ENCODE data around the gene LELP1.
A peak's percentile ranks its signal among the peaks of the same experiment; 100 is the strongest.
"Not testable (repeated sequence)": the region's sequence is repeated elsewhere in the genome, so short reads cannot be mapped to it uniquely, and the experiment has no call there.

The LELP1 gene

DNA sequence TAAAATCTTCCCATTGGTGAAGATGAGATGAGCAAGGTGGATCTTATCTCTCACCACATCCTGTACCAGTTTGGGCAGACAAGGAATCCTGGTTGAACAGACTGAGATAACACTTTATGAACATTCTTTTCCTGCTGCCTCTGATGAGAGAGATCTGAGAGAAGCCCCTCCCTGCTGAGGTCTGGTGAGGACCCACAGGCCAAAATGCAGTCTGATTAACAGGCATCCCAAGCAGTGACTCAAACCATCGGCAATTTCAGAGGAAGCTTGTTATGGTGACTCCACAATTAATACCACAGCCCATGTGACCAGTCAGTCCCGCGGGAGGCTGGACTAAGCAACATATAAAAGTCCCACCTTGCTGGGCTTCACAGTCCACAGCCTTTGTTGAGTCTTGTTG lies 14.0 kb downstream of the LELP1 start, which contains the start of gene PRR9:
PRR9 (plus strand) TSS at position 373 of the 400 bp plus-strand sequence. CDS start 561 bp downstream, outside the sequence.
- DNase-seq = no peak

DNA sequence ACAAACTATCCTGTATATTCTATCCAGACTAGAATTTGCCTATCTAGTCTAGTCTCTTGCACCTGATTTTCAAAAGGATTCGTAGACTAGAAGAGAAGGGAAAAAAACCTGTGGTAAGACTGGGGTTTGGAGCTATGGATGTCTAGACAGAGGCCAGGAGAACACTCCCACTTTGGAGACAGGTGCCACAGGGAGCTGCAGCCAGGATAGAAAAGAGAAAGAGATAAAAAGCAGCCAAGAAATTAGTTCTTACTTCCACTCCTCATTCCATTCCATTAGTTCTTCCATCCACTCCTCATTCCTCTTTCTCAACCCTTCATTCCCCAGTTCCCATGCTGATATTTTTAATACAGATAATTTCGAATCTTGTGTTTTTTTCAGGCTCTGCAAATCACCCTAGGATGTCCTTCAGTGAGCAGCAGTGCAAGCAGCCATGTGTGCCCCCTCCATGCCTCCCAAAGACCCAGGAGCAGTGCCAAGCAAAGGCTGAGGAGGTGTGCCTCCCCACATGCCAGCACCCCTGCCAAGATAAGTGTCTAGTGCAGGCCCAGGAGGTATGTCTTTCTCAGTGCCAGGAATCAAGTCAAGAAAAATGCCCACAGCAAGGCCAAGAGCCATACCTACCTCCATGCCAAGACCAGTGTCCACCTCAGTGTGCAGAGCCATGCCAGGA lies 14.7 kb downstream of the LELP1 start:
- H3K27me3 Mint-ChIP-seq = peaks cover 9% of the 10 kb centered on the region
- H3K4me3 Mint-ChIP-seq = no peak overlapping the region
- no peaks in the 10 kb centered on the region for H3K9me3 Mint-ChIP-seq
- DNase-seq (no peak), ATAC-seq (no peak)
- H3K27ac Mint-ChIP-seq = no peak overlapping the region
- no peaks in the 10 kb centered on the region for H3K36me3 Mint-ChIP-seq (ENCODE audit: low read depth)
- no peaks in the 10 kb centered on the region for H3K4me1 Mint-ChIP-seq

More for the DNA sequence above, 14.0 kb downstream of the LELP1 start, which contains the start of gene PRR9:
- no peak for ATAC-seq
- Mint-ChIP-seq H3K36me3 (ENCODE audit: low read depth) (no peaks in the 10 kb centered on the region), H3K27me3 (peaks cover 11% of the 10 kb centered on the region), H3K4me3 (no peak within 1 kb of the TSS), H3K9me3 (no peaks in the 10 kb centered on the region), H3K27ac (no peak within 1 kb of the TSS), H3K4me1 (no peaks in the 10 kb centered on the region)

DNA sequence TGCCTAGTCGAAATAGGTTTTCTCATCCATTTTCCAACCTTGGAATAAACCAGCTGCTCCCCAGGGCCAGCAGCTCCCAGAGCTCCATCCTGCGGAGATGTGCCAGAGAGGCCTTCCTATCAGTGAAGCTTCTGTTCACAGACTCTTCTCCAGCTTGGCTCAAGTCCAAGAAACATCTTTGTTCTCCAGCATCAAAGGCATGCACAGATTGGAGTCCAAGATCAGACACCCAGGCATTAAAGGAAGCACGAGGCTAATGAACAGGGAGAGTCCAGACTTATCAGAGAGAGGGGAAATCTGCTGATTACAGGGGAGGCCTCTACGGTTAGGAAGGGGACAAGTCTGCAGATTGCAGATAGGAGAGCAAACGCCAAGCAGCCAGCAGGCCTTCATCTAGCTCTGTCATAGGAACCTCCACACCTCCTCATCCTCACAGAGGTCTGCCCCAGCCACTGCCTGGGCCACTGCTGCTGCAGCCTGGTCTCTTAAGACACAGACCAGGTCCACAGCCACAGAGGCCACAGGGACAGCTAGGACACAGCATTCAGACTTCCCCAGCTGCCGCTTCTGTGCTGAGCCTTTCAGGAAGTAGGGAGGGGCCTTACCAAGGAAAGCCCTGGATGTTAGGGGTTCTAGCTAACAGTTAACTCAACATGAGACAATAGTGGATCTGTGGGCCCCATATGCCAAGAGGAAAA lies 17.5 kb downstream of the LELP1 start:
- Mint-ChIP-seq H3K4me1 (no peaks in the 10 kb centered on the region), H3K27ac (no peak overlapping the region), H3K9me3 (no peaks in the 10 kb centered on the region), H3K4me3 (no peak overlapping the region), H3K36me3 (ENCODE audit: low read depth) (no peaks in the 10 kb centered on the region), H3K27me3 (peaks cover 5% of the 10 kb centered on the region)
- ATAC-seq = no peak
- no peak for DNase-seq

DNA sequence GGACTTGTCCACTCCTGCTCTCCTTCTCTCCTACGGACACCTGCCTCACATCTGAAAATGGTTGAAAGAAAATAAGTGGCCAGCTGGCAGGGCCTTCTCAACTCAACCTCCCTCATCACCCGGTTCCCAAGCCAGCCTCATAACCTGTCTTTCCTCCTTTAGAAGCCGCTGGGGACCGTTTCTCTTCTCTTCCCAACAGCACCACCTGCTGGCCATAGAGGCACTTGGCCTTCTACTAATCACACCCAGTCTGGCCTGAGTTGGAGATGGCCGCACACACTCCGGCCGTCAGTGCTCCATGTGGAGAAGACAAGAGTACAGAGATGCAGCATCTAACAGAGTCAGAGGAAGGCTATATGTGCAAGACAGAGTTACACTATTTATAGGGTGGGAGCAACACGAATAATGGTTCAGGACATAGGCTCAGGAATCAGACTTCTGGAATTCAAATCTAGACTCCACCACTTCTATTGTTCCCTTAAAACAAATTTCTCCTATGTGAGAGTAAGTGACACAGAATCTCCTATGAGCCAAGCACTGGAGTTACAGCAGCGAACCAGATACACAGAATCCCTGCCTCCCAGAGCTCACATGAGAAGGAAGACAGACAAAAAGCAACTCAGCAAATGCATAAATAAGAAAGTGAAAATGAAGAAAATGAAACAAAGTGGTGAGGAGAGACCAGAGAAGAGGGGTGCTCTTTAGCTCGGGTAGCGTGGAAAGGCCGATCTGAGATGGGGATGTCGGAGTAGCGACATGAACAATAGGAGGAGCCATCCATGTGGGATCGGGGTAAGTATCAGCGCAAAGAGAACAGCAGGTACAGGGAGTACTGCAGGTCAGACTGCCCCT lies 20.0 kb downstream of the LELP1 start:
- H3K36me3 Mint-ChIP-seq (ENCODE audit: low read depth); H3K4me3 Mint-ChIP-seq; H3K27me3 Mint-ChIP-seq; H3K27ac Mint-ChIP-seq; H3K4me1 Mint-ChIP-seq; H3K9me3 Mint-ChIP-seq: not testable (repeated sequence)
- ATAC-seq = peak; percentile 65
- DNase-seq = peak; percentile 62

DNA sequence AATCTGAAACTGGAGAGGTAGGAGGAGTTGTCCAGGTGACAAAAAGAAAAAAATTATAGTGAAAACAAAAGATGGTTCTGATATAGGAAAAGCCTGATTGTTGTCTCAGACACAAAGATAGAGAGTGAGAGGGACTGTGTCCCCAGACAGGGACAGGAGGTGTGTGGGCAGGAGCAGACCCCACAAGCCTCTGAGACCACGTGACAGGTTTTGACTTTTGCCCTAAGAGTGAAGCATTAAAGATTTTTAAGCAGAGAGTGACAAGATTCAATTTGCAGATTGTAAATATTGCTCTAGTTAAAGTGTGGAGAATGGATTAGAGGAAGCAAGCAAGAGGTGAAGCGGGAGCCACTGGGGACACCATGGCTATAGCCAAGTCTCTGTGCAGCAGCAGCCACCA lies 24.6 kb downstream of the LELP1 start:
- Mint-ChIP-seq H3K4me1 (no peaks in the 10 kb centered on the region), H3K36me3 (ENCODE audit: low read depth) (no peaks in the 10 kb centered on the region), H3K9me3 (no peaks in the 10 kb centered on the region), H3K4me3 (no peak overlapping the region), H3K27me3 (peaks cover 12% of the 10 kb centered on the region), H3K27ac (no peak overlapping the region)
- DNase-seq = no peak
- no peak for ATAC-seq

DNA sequence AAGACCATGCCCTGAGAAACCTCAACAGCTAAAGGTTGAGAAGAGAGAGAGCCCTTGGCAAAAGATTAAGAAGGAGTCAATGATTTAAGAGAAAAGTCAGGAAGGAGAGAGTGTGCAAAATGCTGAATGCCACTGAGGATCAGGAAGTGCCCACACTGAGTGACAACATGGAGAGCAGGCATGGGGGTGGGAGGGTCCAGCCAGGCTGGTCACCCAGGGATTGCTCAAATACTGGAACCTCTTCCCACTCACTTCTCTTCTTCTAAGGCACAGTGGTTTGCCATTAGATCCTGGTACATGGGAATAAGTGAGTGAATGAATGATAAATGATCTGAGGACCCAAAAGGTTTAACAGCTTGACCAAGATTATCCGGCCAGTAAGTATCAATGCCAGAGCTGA lies 25.3 kb downstream of the LELP1 start:
- ATAC-seq (no peak), DNase-seq (no peak)
- no peak overlapping the region for H3K4me3 Mint-ChIP-seq
- no peaks in the 10 kb centered on the region for H3K4me1 Mint-ChIP-seq
- no peak overlapping the region for H3K27ac Mint-ChIP-seq
- H3K36me3 Mint-ChIP-seq (ENCODE audit: low read depth) = no peaks in the 10 kb centered on the region
- H3K9me3 Mint-ChIP-seq = no peaks in the 10 kb centered on the region
- H3K27me3 Mint-ChIP-seq = peaks cover 12% of the 10 kb centered on the region

DNA sequence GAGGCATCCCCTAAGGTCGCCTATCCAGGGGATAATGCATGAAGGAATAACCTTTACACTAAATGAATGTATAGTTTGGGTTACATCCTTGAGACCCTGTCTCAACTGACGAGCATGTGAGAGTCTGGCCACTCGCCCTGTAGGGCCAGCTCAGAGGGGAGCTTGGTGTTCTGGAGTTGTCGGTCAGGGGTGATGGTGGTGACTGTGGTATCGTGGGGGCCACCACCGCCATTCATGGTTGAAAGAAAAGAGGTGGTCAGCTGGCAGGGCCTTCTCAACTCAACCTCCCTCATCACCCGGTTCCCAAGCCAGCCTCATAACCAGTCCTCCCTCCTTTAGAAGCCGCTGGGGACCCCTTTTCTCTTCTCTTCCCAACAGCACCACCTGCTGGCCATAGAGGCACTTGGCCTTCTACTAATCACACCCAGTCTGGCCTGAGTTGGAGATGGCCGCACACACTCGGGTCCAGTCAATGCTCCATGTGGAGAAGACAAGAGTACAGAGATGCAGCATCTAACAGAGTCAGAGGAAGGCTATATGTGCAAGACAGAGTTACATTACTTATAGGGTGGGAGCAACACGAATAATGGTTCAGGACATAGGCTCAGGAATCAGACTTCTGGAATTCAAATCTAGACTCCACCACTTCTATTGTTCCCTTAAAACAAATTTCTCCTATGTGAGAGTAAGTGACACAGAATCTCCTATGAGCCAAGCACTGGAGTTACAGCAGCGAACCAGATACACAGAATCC lies 26.0 kb downstream of the LELP1 start:
- peaks cover 12% of the 10 kb centered on the region for H3K27me3 Mint-ChIP-seq
- H3K9me3 Mint-ChIP-seq; H3K4me1 Mint-ChIP-seq; H3K27ac Mint-ChIP-seq; H3K36me3 Mint-ChIP-seq (ENCODE audit: low read depth); H3K4me3 Mint-ChIP-seq; ATAC-seq: not testable (repeated sequence)
- peak; percentile 35 for DNase-seq

DNA sequence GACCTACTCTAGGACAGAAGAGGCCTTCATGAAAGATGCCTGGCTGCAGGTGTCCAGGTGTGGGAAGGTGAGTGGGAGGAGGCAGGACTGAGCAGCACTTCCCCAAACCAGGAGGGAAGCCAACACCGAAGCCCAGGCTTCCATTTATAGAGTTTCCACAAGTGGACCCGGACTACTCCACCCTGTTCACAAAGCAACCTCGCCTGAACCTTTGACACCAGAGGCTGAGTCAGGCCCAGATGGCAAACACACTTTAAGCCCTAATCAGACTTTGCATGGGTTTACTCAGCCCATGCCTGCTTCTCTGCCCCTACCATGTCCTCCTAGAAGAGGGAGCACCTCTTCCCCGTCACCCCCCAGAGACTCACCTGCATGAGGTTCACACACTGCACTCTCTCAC lies 28.1 kb downstream of the LELP1 start:
- Mint-ChIP-seq H3K4me3 (no peak overlapping the region), H3K9me3 (no peaks in the 10 kb centered on the region), H3K27ac (no peak overlapping the region), H3K36me3 (ENCODE audit: low read depth) (no peaks in the 10 kb centered on the region), H3K4me1 (no peaks in the 10 kb centered on the region), H3K27me3 (peaks cover 12% of the 10 kb centered on the region)
- DNase-seq = no peak
- no peak for ATAC-seq

DNA sequence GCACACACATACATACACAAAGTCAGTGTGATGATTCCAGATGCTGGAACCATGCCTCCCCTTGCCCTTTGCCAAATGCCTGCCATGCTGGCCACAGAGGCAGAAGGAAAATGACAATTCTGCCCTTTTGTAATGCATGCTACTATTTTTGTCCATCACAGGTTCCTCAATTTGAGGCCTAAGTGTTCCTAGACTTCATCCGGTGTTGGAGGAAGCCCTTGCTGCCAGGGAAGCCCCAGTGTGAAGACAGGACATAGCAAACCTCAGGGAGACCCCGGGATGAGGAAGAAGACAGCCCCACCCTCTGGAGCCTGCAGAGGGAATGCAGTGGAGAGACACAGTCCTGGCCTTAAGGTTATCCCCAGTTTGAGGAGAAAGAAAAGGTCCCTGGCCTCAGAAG lies 28.6 kb downstream of the LELP1 start:
- Mint-ChIP-seq H3K27me3 (peaks cover 12% of the 10 kb centered on the region), H3K4me3 (no peak overlapping the region), H3K9me3 (no peaks in the 10 kb centered on the region), H3K27ac (no peak overlapping the region), H3K36me3 (ENCODE audit: low read depth) (no peaks in the 10 kb centered on the region), H3K4me1 (no peaks in the 10 kb centered on the region)
- DNase-seq = no peak
- no peak for ATAC-seq

DNA sequence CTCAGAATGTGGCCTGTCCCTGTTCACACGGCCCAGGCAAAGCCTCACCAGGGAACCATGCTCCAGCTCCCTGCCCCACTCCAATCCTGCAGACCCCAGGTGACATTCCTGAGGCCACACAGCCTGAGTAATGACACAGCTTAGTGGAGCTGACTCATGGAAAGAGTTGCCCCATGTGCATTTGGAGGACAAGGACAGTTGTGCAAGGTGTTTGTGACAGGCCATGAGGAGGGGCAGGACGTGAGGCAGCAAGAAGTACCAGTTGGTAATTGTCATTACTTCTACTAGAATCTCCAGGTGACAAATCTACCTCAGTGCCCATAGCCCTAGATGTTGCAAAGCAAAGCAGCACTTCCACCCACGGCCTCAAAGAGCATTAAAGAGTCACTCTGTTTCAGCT lies 29.3 kb downstream of the LELP1 start:
- Mint-ChIP-seq H3K27me3 (peaks cover 12% of the 10 kb centered on the region), H3K36me3 (ENCODE audit: low read depth) (no peaks in the 10 kb centered on the region), H3K4me1 (no peaks in the 10 kb centered on the region), H3K27ac (no peak overlapping the region), H3K4me3 (no peak overlapping the region), H3K9me3 (no peaks in the 10 kb centered on the region)
- DNase-seq (no peak), ATAC-seq (no peak)

DNA sequence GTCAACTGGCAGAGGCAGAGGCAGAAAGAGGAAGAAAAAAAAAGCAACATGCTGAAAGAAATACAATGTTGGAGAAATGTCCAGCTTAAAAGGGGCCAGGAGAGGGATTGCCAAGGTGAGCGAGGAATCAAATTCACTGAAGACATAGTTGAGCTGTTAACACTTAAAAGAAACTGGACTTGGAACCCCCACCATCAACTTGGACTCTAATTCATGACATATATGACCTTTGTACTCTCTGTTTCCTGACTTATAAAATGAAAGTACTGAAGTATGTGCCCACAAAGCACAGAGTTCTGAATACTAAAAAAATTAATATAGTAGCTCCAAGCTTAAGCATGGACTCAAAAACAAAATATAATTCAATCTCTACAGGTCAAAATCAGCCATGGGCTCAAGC lies 30.2 kb downstream of the LELP1 start:
- peaks cover 12% of the 10 kb centered on the region for H3K27me3 Mint-ChIP-seq
- DNase-seq = no peak

DNA sequence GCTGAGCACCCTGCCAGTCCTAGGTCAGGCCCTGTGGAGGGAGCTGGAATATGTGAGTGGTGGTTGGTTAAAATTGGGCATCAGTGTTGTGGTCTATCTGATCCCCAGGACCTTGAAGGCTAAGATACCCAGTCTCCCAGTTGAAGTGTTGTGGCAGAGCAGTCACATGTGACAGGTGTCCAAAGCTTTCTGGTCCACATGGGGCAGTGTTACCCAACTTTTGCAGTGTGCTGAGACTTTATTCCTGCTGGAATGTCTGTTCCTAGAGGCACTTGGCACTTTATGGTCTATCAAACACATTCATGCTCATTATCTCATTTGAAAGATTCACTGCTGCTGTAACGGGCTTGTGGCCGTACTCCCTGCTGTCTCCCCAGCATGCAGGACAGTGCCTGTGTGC lies 35.3 kb downstream of the LELP1 start:
- no peak overlapping the region for H3K4me3 Mint-ChIP-seq
- no peak for ATAC-seq
- peaks cover 2% of the 10 kb centered on the region for H3K27me3 Mint-ChIP-seq
- no peaks in the 10 kb centered on the region for H3K9me3 Mint-ChIP-seq
- H3K4me1 Mint-ChIP-seq = no peaks in the 10 kb centered on the region
- H3K36me3 Mint-ChIP-seq (ENCODE audit: low read depth) = no peaks in the 10 kb centered on the region
- H3K27ac Mint-ChIP-seq = no peak overlapping the region
- no peak for DNase-seq

More for the DNA sequence above, 30.2 kb downstream of the LELP1 start:
- no peak overlapping the region for H3K27ac Mint-ChIP-seq
- no peaks in the 10 kb centered on the region for H3K36me3 Mint-ChIP-seq (ENCODE audit: low read depth)
- no peak overlapping the region for H3K4me3 Mint-ChIP-seq
- H3K4me1 Mint-ChIP-seq = no peaks in the 10 kb centered on the region
- no peak for ATAC-seq
- H3K9me3 Mint-ChIP-seq = no peaks in the 10 kb centered on the region

DNA sequence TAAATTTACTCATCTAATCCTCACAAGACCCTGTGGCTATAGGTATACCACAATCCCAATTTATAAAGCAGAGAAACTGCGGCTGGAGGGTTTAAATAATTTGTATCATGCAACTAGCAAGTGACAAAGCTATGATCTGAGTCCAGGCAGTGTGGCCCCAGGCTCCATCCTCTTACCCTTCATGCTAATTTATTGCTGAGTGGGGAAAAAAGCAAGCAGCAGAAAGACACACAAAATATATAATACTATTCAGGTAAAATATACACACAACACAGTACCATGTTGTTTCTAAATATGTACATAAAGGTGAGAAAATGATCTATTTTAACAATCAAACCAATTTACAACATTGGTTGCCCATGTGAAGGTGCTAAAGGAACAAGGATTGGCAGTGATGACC lies 38.9 kb downstream of the LELP1 start:
- Mint-ChIP-seq H3K27me3 (peaks cover 2% of the 10 kb centered on the region), H3K9me3 (no peaks in the 10 kb centered on the region)

DNA sequence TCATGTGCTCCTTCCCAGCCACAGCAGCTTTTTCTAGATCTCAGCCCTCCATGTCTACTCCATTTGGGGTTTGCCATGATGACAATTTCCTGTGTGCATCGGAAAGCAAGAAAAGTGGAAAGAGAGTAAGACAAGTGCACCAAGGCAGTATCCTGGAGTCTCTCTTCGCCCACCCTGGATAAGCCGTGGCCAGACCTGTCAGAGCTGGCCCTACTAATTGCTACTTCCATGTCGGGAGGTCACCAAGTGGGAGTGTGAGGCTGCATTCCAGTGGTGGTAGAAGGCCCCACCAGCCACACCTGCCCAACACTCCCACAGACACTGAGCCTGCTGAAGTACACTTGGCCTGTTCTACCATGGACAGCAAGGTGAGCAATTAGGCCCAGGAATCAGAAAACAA lies 42.2 kb downstream of the LELP1 start:
- H3K27me3 Mint-ChIP-seq = peaks cover 10% of the 10 kb centered on the region
- no peaks in the 10 kb centered on the region for H3K36me3 Mint-ChIP-seq (ENCODE audit: low read depth)

More for the DNA sequence above, 38.9 kb downstream of the LELP1 start:
- Mint-ChIP-seq H3K36me3 (ENCODE audit: low read depth) (no peaks in the 10 kb centered on the region), H3K27ac (no peak overlapping the region), H3K4me3 (no peak overlapping the region), H3K4me1 (no peaks in the 10 kb centered on the region)
- ATAC-seq (no peak), DNase-seq (no peak)

More for the DNA sequence above, 42.2 kb downstream of the LELP1 start:
- H3K4me1 Mint-ChIP-seq = no peaks in the 10 kb centered on the region
- ATAC-seq (no peak), DNase-seq (no peak)
- no peak overlapping the region for H3K4me3 Mint-ChIP-seq
- no peak overlapping the region for H3K27ac Mint-ChIP-seq
- H3K9me3 Mint-ChIP-seq = no peaks in the 10 kb centered on the region

Measured in activated naive CD8-positive, alpha-beta T cell treated with anti-CD3 and anti-CD28 coated beads, Interleukin-2, amount 50 U/mL, for 24 hours (primary cell).